Measurements from ENCODE around the gene PUSL1. TPM values are rescaled to one million over a fixed set of nuclear protein-coding genes. Genes with fewer than 3 reads are reported as not detected.
A peak's percentile ranks its signal among the peaks of the same experiment; 100 is the strongest.

The PUSL1 gene
- total RNA-seq, 1 experiment from 2014 or later = 132 TPM

- H3K4me1 ChIP-seq (ENCODE audit: insufficient read depth, low read length) = peaks cover 45% of the 10 kb centered on the region
- H3K9me2 ChIP-seq (replicated peaks; ENCODE audit: low read length) = no peaks in the 10 kb centered on the region
- CTCF ChIA-PET = no interaction called here
- peak overlapping the region; percentile 93 for H3K9ac ChIP-seq (ENCODE audit: low read length)
- DNase-seq (no peak), ATAC-seq (no peak)
- POLR2A ChIA-PET (ENCODE audit: unreplicated experiment) = no interaction called here
- TF ChIP-seq, protein P1, sequence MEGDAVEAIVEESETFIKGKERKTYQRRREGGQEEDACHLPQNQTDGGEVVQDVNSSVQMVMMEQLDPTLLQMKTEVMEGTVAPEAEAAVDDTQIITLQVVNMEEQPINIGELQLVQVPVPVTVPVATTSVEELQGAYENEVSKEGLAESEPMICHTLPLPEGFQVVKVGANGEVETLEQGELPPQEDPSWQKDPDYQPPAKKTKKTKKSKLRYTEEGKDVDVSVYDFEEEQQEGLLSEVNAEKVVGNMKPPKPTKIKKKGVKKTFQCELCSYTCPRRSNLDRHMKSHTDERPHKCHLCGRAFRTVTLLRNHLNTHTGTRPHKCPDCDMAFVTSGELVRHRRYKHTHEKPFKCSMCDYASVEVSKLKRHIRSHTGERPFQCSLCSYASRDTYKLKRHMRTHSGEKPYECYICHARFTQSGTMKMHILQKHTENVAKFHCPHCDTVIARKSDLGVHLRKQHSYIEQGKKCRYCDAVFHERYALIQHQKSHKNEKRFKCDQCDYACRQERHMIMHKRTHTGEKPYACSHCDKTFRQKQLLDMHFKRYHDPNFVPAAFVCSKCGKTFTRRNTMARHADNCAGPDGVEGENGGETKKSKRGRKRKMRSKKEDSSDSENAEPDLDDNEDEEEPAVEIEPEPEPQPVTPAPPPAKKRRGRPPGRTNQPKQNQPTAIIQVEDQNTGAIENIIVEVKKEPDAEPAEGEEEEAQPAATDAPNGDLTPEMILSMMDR (conservative IDR thresholded peaks at IDR 0.05; ENCODE audit: low read depth, low read length) = no peak
- TF ChIP-seq EZH2phosphoT487 (IDR thresholded peaks at IDR 0.05; ENCODE audit: borderline replicate concordance, low read length) = no peak
- no peak for TF ChIP-seq EZH2 (IDR thresholded peaks at IDR 0.05; ENCODE audit: low read length, unreplicated experiment)
- peak overlapping the region; percentile 91 for H3K4me3 ChIP-seq (ENCODE audit: low read length)
- H3F3A ChIP-seq (ENCODE audit: low read length, unreplicated experiment) = no peaks in the 10 kb centered on the region
- H3K9me3 ChIP-seq (ENCODE audit: low read length) = no peaks in the 10 kb centered on the region
- BruUV-seq (replicated peaks) = no TSS peak
- no peak overlapping the region for H2AFZ ChIP-seq (ENCODE audit: low read length)
- peak overlapping the region; percentile 98 for H3K4me2 ChIP-seq (ENCODE audit: low read length)
- no peaks in the 10 kb centered on the region for H4K20me1 ChIP-seq (ENCODE audit: low read length)
- H3K27ac ChIP-seq (ENCODE audit: low read length) = peak overlapping the region; percentile 97
- intact Hi-C loops (cut with micrococcal nuclease) = loop anchor here (2.0 kb wide), 3 partner anchors 15 to 29 kb away; partner anchors contain the start of genes AURKAIP1 and TAS1R3
- H3K27me3 ChIP-seq (ENCODE audit: low read length) = no peaks in the 10 kb centered on the region
- peaks cover 78% of the 10 kb centered on the region for H3K79me2 ChIP-seq (ENCODE audit: low read length)
- H3K36me3 ChIP-seq (ENCODE audit: low read depth, low read length) = peaks cover 18% of the 10 kb centered on the region; the same call in 1 of the 2 replicates
Measured at GRCh38 chr1:1345860-1346500, 37.6 kb downstream of the PUSL1 start.

DNA sequence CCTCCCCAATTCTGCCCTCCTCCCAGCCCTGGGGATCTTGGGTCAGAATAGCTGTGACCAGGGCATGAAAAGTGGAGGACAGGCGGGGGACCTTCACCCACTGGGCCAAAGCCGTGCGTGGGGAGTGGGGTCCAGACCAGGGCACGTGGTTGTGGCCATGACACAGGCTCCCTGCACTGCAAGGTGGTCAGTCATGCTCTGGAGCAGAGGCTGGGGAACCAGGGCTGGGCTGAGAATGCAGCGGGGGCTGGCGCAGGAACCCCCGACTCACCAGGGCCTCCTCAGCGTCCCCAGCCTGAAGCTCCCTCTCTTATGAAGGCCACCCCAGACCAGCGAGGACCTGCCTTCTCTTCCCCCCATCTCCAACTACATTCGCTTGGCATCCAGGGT, 38.1 kb downstream of the PUSL1 start:
- ChIA-PET CTCF (no interaction called here), POLR2A (ENCODE audit: unreplicated experiment) (no interaction called here)
- peak overlapping the region; percentile 91 for H3K4me3 ChIP-seq (ENCODE audit: low read length)
- H3F3A ChIP-seq (ENCODE audit: low read length, unreplicated experiment) = no peaks in the 10 kb centered on the region
- H3K27me3 ChIP-seq (ENCODE audit: low read length) = no peaks in the 10 kb centered on the region
- H3K9me2 ChIP-seq (replicated peaks; ENCODE audit: low read length) = no peaks in the 10 kb centered on the region
- peak overlapping the region; percentile 93 for H3K9ac ChIP-seq (ENCODE audit: low read length)
- peaks cover 75% of the 10 kb centered on the region for H3K79me2 ChIP-seq (ENCODE audit: low read length)
- H3K4me1 ChIP-seq (ENCODE audit: insufficient read depth, low read length) = peaks cover 47% of the 10 kb centered on the region
- no peak for DNase-seq
- intact Hi-C loops (cut with micrococcal nuclease) = no loop called here
- H3K4me2 ChIP-seq (ENCODE audit: low read length) = peak overlapping the region; percentile 98
- peak overlapping the region; percentile 97 for H3K27ac ChIP-seq (ENCODE audit: low read length)
- no peak for ATAC-seq
- no peaks in the 10 kb centered on the region for H4K20me1 ChIP-seq (ENCODE audit: low read length)
- peaks cover 14% of the 10 kb centered on the region; the same call in 1 of the 2 replicates for H3K36me3 ChIP-seq (ENCODE audit: low read depth, low read length)
- TF ChIP-seq EZH2 (IDR thresholded peaks at IDR 0.05; ENCODE audit: low read length, unreplicated experiment) (no peak), EZH2phosphoT487 (IDR thresholded peaks at IDR 0.05; ENCODE audit: borderline replicate concordance, low read length) (no peak)
- TF ChIP-seq, protein P1 (conservative IDR thresholded peaks at IDR 0.05; ENCODE audit: low read depth, low read length) = no peak
- no peaks in the 10 kb centered on the region for H3K9me3 ChIP-seq (ENCODE audit: low read length)
- no TSS peak for BruUV-seq (replicated peaks)
- no peak overlapping the region for H2AFZ ChIP-seq (ENCODE audit: low read length)

- ChIA-PET POLR2A (ENCODE audit: unreplicated experiment) (interaction anchor here (1.4 kb wide), 1 partner anchor 28 kb away, joined by 4 read pairs; the partner anchor contains the start of gene AURKAIP1), CTCF (no interaction called here)
- H3K9me3 ChIP-seq (ENCODE audit: low read length) = no peaks in the 10 kb centered on the region
- H4K20me1 ChIP-seq (ENCODE audit: low read length) = no peaks in the 10 kb centered on the region
- H3K9ac ChIP-seq (ENCODE audit: low read length) = peak overlapping the region; percentile 93
- H3K27ac ChIP-seq (ENCODE audit: low read length) = peak overlapping the region; percentile 97
- peaks cover 7% of the 10 kb centered on the region; the same call in 1 of the 2 replicates for H3K36me3 ChIP-seq (ENCODE audit: low read depth, low read length)
- H3K4me1 ChIP-seq (ENCODE audit: insufficient read depth, low read length) = peaks cover 51% of the 10 kb centered on the region
- ATAC-seq = no peak
- TF ChIP-seq, protein P1 (conservative IDR thresholded peaks at IDR 0.05; ENCODE audit: low read depth, low read length) = no peak
- H3K9me2 ChIP-seq (replicated peaks; ENCODE audit: low read length) = no peaks in the 10 kb centered on the region
- H3K4me2 ChIP-seq (ENCODE audit: low read length) = peak overlapping the region; percentile 98
- peak overlapping the region; percentile 91 for H3K4me3 ChIP-seq (ENCODE audit: low read length)
- no peak overlapping the region for H2AFZ ChIP-seq (ENCODE audit: low read length)
- H3K27me3 ChIP-seq (ENCODE audit: low read length) = no peaks in the 10 kb centered on the region
- peaks cover 74% of the 10 kb centered on the region for H3K79me2 ChIP-seq (ENCODE audit: low read length)
- H3F3A ChIP-seq (ENCODE audit: low read length, unreplicated experiment) = no peaks in the 10 kb centered on the region
- intact Hi-C loops (cut with micrococcal nuclease) = no loop called here
- no peak for DNase-seq
- TSS peak; percentile 36 for BruUV-seq (replicated peaks)
Measured at GRCh38 chr1:1347026-1347595, 38.7 kb downstream of the PUSL1 start.

Data from PC-3 (cell line).